ENCODE measurements around the gene DOCK4. TPM values are rescaled to one million over a fixed set of nuclear protein-coding genes. Genes with fewer than 3 reads are reported as not detected.

DOCK4 gene
- polyA plus RNA-seq, 4 donors: 16.9 to 29.9 (median 21.1) TPM

DNA sequence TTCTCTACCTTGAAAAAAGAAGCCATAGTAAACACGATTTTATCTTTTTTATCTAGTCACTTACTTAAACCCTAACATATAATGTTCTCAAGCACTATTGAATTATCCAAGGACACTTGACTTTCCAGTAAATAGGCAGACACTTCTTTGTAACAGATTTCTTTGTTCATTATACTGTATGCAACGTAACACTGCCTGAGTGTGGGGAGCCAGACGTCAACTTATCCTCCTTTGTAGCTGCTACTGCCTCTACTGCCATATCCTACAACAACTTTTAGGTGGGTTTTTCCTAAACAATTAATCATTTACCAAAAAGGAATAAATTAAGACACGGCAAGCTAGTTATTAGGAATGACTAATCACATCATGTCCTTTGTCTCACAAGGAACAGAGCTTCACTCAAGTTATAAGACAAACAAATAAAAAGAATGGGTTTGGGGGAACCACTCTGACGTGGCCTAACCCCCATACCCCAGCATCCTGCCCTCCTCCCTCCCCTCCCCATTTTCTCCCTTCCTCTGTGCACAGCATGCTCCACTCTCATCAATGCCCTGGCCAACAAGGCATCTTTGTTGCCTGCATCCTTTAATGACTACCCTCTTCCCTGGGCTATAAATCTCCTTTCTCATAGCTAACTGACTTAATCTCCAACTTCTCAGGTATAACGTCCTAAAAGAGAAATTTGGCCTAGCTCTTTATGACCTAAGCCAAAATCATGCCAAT is 43.3 kb downstream of the DOCK4 start:
- no peak for DNase-seq (ENCODE audit: low read depth in 4 of 4, low spot score in 2 of 4)

DNA sequence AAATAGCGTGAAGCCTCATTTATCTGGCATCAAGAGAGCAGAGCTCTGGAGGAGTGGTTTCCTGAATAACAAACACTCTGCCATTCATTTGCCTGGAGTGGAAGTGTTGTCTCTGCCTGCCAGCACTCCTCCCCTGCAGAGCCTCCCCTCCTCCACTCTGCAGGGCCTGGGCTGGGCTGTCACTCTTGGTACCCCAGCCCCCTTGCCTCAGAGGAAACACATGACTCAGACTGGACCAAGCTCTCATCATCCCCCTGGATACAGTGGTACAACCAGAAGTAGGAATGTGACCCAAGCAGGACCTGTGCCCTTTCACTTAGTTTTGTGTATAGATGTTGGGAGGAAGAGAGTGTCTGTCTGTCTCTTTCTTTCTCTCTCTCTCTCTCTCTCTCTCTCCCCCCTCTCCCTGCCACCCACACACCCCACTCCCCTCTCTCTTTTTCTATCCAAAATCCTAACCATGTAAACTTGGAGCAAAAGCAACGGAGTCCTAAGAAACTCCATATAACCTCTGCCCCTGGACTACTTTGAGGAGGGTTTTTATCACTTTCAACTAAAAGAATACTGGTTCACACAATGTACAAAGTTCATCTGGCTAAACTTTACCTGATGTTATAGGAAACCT is 43.9 kb downstream of the DOCK4 start:
- peak in 2 of 4 donors; percentile 50 to 52 for DNase-seq (ENCODE audit: low read depth in 4 of 4, low spot score in 2 of 4)

DNA sequence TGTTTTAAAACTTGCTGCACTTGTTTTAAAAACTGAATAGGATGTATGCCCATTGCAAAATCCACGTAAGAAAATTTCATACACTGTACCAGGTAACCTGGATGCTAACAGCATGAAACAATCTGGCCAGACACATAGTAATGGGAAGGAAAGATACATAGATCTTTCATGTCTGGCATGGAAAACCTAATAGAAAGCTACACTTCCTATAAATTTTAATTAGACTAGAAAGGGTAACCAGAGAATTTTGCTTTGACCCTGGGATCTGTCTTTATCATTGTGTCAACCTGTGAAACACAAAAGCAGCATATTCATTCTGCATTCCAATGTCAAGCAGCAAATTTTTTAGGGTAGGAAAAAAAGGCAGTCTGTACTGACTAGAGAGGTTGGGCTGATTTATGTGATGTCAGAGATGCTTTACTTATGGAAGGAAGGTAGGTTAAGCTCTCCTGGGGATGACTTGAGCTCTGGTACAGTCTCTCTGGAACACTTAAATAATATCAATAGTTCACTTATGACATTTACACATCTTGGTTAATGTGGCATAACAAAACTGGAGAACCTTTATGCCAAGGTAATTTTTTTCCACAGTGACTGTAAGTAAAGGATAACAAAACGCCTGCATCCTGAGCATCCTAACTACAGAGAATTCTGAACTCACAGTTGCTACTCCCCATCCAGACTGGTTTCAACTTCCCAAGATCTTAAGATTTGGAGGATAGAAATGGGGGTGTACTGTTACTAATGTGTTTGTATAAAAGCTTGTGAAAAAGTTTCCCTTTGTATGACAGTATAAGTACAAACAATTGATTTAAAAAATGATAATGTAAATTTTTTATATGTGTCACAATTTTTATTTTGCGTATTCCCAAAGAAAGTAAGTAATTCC is 44.7 kb downstream of the DOCK4 start:
- DNase-seq (ENCODE audit: low read depth in 4 of 4, low spot score in 2 of 4): no peak

DNA sequence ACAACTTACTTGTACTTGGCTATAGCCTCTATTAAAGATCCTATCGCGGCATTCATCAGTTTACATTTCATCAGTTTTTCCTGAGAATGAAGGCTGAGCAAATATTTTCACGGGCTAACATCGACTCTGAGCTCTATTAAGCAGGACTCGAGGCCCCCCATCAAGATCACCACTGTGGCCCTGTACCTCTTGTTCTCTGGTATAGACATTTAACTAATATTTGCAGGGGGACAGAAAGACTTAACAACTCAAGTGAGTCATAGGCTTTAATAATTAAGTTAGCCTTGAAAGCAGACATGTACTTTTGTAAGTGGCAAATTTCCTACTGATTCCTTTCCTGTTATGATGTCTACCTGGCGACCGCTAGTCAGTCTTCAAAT is 45.4 kb downstream of the DOCK4 start:
- DNase-seq (ENCODE audit: low read depth in 4 of 4, low spot score in 2 of 4): no peak

DNA sequence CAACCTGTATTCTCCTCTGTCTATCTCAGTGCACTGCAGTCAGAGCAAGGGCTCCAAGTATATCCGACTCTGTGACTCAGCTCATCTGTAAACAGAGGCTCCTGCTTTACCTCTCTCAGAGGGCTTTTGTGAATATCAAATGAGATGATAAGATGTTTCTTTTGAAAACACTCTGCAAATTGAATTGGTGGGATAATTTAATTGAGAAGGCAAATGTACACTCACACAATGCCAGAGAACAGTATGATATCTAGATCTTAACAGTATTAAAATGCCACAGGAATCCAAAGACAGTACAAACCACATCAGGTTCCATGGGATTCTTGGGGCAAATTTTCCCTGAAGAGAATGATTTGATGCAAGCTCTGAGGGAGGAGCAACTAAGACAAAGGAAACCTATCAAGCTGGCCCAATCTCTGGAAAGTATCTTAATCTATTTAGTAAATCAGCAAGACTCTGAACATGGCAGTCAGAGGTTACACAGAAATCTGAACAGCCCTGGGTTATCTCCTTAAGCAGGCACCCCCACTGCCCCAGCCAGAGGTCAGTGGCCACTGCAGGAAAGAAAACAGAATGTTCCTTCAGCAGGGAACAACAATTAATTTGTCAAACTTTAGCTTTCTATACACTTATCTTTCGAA is 45.9 kb downstream of the DOCK4 start:
- no peak for DNase-seq (ENCODE audit: low read depth in 4 of 4, low spot score in 2 of 4)

DNA sequence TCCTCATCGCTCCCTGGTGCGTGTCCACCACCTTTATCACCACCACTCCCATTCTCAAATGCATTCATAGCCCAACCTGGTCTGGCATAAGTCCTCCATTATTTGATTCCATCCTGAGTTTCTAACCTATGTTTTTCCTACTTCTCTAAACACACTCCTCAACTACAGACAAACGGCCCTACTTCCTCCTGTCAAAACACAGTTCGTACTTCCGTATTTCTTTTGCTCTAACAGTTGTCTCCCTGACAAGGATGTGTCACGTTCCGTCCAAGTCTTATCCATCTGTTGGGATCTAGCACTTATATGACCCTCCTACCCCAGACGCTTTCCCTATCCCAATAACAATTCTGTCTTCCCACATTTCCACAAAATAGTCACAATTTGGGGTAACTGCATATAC is 46.8 kb downstream of the DOCK4 start:
- no peak for DNase-seq (ENCODE audit: low read depth in 4 of 4, low spot score in 2 of 4)

DNA sequence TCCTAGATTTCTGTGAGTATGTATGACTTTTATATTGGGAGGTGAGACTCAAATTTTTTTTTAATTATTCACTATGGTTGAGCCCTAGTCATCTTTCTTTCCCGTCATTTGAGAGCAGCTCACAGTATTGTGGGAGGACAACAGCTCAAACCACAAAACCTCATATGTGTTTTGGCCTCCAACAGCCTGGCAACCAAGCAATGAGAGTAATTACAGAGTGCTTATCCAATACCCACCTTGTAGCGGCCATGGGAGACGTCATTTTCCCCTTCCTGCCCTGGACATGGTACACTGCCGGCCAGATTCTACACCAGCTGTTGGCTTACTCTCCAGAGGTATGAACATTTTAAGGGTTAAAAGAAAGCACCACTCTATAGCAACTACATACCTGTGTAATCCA is 49.1 kb downstream of the DOCK4 start:
- DNase-seq (ENCODE audit: low read depth in 4 of 4, low spot score in 2 of 4): no peak

DNA sequence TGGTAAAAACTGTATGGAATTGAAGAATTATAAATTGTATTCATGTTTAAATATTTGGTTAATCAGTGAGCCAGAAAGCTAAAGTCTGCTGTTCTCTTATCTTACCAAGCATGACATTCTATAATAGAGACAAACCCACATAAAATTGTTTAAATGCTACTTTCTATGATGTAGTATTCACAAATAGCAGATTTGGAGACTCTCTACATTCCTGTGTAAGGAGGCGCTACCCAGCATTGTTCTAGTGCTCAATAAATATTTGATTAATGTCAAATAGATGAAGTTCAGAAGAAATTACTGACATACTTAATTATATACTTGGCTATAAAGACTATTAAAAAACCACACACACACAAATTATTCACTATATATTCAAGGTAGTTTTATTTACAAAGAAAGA is 49.8 kb downstream of the DOCK4 start:
- no peak for DNase-seq (ENCODE audit: low read depth in 4 of 4, low spot score in 2 of 4)

DNA sequence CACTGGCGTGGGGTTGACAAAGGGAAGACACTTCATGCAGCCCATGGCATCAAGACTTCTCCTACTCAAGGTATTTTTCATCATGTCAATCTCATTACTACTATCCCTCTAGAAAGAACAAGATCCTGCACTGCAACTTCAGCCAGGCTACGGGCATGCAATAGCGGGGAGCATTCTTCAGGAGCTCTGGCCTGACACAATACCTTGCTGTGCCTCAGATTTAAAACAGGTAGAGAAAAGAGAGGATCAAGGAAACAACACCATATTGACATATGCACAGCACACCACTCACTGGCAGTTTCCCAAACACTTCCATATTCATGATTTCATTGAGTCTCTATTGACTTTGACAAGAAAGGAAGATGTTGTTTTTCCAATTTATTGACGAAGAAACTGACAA is 51.5 kb downstream of the DOCK4 start:
- DNase-seq (ENCODE audit: low read depth in 4 of 4, low spot score in 2 of 4): no peak

DNA sequence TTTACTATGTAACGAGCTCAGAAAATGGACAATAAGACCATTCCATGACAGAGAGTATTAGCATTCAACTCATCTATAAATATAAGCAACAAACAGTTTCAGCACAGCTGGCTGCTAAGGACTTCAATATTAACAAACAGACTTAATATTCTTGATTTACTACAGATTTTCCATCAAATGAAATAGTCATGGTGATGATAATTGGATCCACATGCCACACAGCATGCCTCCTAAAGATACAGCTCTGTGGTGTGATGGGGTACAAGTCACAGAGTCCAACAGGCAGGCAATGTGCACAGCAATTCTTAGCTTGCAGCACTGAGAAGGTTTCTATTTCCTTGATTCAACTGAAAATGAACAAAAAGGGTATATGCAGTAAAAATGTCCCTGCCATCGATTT is 54.0 kb downstream of the DOCK4 start:
- DNase-seq (ENCODE audit: low read depth in 4 of 4, low spot score in 2 of 4): no peak

DNA sequence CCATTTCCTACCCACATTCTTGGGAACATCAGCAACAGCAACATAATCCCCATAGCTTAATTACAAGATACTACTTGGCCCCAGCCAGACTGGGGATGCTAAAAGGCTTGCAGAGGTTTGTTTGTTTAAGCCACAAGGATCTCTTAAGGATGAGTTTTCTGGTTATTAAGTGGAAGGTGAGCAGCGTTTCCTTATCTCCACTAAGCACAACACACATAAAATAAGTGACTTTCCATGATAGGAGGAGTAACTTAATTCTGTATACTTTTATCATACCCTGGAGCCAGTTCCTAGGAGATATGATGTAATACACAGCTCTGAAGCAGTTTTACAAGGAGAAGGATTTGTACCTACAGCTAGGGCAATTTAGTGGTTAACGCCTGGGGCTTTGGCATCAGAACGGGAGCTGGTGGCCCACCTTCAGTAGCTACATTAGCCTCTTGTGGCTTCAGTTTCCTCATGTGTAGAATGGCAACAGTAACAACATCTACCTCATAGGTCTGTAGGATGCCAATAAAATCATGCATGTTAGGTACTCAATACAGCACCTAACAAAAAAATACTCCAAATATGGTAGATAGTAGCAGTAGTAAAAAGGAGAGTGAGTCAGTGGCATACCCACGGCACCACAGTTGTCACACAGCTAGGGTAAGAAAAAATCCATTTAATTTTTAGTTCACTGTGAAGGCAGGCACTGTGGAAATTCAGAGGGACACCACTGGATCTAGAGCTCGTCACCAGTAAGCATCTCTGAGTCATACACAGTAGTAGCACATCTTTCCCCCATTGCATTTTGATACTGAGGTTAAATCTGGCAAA is 55.2 kb downstream of the DOCK4 start:
- no peak for DNase-seq (ENCODE audit: low read depth in 4 of 4, low spot score in 2 of 4)

DNA sequence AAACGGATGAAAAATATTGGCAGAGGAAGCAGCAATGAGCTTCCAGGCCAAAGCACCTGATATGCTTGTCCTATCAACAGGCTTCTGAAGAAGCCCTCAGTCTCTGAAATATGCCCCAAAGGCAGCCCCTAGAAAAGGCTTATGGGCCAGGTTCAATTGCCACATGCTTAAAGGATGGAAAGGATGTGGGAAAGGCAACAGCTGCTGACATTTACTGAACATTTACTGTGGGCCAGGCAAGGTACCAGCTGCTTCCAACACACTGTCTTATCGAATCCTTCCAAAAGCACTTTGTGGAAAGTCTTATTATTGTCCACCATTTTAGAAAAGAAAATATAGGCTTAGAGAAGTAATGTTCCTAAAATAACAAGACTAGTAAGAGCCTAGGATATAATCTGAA is 56.5 kb downstream of the DOCK4 start:
- no peak for DNase-seq (ENCODE audit: low read depth in 4 of 4, low spot score in 2 of 4)

DNA sequence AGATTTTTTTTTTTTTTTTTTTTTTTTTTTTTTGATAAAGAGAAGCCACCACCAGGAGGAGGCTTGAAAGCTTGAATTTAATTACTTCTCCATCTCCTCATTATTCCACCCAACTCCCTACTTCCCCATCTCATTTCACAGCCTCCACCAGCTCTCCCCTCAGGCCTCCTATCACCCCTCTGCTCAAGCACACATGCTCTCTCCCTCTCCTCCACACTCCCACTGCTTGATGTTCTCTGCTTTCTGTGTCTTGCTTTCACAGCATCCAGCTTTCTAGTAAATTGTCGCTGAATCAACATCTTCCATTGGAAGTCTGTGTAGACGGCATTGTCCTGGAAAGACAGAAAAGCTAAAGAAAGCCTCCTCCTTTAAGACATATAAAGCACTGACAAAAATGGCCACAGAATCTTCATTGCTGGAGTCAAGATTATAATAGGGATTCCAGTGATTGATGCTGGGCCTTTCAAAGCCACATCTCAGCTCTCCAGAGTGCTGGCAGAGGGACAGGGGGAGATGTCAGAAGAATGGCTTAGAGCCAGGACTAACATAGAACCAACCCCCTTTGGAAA is 58.3 kb downstream of the DOCK4 start:
- DNase-seq (ENCODE audit: low read depth in 4 of 4, low spot score in 2 of 4): no peak

DNA sequence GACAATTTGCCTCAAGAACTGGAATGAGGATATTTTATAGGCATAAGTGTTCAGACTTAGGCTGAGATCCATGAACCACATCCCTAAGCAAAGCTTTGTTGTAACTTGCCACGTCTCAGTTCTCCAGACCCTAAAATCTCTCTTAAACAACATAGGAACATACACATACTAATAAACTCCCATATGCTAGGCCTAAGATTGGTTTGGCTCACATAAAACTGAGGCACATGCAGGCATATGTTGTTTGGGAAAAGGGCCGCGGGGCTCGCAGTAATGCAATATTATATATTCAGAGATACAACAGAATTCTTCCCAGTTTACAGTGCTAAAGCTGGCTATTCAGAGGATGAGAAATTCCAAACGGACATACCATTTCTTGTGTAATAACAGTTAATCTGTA is 61.0 kb downstream of the DOCK4 start:
- no peak for DNase-seq (ENCODE audit: low read depth in 4 of 4, low spot score in 2 of 4)

DNA sequence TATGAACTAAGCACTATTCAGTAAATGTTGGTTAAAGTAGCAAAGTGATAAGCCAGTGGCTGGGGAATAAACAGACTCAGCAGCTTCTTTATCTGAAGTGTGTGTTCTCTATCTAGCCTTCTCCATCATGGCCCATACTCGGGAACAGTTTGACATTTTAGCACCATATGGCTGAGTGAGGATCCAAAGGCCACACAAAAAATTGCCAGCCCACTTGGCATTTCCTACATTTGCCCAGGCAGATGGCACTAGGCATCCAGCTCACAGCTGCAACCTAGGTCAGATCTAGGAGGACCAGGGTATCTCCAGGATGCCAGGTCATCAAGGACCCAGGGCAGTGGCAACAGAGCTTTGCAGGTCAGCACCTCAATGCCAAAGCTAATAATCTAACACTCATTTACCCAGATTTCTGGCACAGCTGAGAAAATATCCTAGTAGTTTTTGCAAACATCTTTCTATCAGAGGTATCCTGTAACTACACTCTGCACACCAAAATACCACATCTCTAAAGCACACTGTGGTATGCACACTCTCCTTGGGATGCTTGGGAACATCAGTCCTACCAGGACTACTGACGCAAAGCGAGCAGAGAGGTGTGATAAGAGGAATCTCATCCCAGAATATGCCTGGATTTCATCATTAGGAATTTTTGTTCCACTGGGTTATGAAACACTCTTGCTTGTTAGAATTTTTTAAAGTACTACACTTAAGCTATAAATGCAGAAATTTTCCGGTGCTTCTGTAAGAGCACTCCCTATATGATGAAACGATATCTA is 61.7 kb downstream of the DOCK4 start:
- DNase-seq (ENCODE audit: low read depth in 4 of 4, low spot score in 2 of 4): no peak

DNA sequence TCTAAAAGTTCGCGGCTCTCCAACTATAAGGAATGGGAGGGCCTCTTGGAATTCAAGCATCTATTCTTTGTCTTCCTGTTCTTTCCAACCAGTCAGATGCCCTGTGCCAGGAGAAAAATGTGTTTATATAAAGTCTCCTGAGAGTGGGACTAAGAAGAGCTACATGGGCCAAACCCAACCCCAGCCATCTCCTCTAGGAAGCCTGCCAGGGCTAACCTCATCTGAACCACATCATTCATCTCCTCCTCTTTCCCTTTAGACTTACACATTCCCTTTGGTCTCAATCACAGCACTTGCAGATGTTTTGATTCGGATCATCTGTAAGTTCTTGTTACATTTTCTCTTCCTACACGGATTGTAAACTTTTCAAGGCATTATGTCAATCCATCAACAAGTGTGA is 62.6 kb downstream of the DOCK4 start:
- DNase-seq (ENCODE audit: low read depth in 4 of 4, low spot score in 2 of 4): no peak

DNA sequence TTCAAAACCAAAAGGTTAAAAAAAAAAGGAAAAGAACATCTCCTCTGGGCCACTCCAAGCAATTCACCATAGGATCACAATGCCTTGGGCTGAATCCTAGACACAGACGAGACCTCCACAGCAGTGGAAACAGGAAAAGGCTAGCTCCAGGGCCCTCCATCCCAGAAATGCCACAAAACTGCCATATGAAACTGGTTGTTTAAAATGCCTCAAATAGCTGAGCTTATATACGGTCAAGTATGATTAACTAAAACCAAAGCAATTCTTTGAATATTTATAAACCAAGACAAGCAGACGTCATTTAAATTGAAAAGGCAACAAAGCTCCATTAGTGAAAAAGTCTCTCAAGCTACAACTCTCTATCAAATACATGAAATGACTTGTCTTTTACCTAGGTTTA is 63.1 kb downstream of the DOCK4 start:
- no peak for DNase-seq (ENCODE audit: low read depth in 4 of 4, low spot score in 2 of 4)

DNA sequence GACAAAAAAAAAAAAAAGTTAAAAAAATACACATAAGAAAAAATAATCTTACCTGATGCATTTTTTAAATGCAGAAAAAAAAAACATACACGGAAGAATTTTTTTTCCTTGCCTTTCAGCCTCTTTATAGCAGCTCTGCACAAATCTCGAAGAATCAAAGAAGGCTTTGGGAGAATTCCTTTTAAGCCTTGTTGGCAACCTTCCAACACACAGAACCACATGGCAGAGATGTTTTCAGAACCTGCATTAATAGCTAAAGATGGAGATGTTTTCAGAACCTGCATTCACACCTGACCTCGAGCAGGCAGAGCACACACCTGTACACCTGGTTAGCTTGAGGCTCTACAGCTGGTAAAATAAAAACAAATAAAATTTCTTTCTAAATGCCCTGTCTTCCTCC is 65.6 kb downstream of the DOCK4 start:
- DNase-seq (ENCODE audit: low read depth in 4 of 4, low spot score in 2 of 4): no peak

DNA sequence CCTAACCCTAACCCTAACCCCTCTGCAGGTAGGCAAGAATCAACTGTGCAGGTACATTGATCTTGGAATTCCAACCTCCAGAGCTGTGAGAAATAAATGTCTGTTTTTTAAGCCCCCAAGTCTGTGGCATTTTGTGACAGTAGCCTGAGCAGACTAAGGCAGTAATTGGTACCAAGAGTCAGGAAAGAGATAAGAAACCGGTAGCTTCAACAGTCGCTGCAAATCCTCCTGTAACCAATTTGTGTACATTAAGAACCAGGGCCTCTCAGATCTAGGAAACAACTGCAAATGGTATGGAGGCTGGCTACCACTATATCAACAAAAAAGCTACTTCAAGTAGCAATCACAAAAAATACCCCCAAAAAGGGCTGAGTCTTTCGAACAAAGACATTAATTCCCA is 67.3 kb downstream of the DOCK4 start:
- DNase-seq (ENCODE audit: low read depth in 4 of 4, low spot score in 2 of 4): no peak
